ENCODE data around the gene SAT1. TPM values are rescaled to one million over a fixed set of nuclear protein-coding genes. Genes with fewer than 3 reads are reported as not detected.
"Not testable (repeated sequence)": the region's sequence is repeated elsewhere in the genome, so short reads cannot be mapped to it uniquely, and the experiment has no call there.

The SAT1 gene
- total RNA-seq, 1 donor, result 96.6 TPM

- Histone ChIP-seq H3K27ac (ENCODE audit: low read depth, low read length) (peak within 1 kb of the TSS; percentile 95), H3K4me3 (ENCODE audit: insufficient read depth, low read length) (peak within 1 kb of the TSS; percentile 85), H3K4me1 (ENCODE audit: insufficient read depth, low read length) (peaks cover 9% of the 10 kb centered on the region), H3K9me3 (ENCODE audit: low read depth, low read length) (no peaks in the 10 kb centered on the region), H4K20me1 (ENCODE audit: insufficient read depth, low read length) (peaks cover 13% of the 10 kb centered on the region), H3K79me2 (ENCODE audit: insufficient read depth, low read length) (peaks cover 49% of the 10 kb centered on the region), H2AFZ (ENCODE audit: low read length) (peak within 1 kb of the TSS; percentile 62), H3K4me2 (ENCODE audit: insufficient read depth, low read length) (peak within 1 kb of the TSS; percentile 85), H3K27me3 (ENCODE audit: insufficient read depth, low read length) (no peaks in the 10 kb centered on the region), H3K36me3 (ENCODE audit: insufficient read depth, low read length) (no peaks in the 10 kb centered on the region)
- TF ChIP-seq CTCF (IDR thresholded peaks at IDR 0.05; ENCODE audit: extremely low read depth, low read depth, low read length), result no peak
- DNase-seq (ENCODE audit: insufficient read length, low spot score, missing footprints), result peak; percentile 92
Observed at GRCh38 chrX:23742697-23743622, 40.0 kb upstream of the SAT1 start, which contains the start of gene ACOT9. Gene ACOT9 (minus strand): TSS chrX:23743276. CDS start chrX:23743144, 132 bp downstream.

- H3K27ac ChIP-seq (ENCODE audit: low read depth, low read length), result peak overlapping the region; percentile 95
- not testable (repeated sequence) for H3K27me3 ChIP-seq (ENCODE audit: insufficient read depth, low read length); H2AFZ ChIP-seq (ENCODE audit: low read length); H3K36me3 ChIP-seq (ENCODE audit: insufficient read depth, low read length); DNase-seq (ENCODE audit: insufficient read length, low spot score, missing footprints); H3K4me1 ChIP-seq (ENCODE audit: insufficient read depth, low read length); H3K9me3 ChIP-seq (ENCODE audit: low read depth, low read length)
- H3K4me2 ChIP-seq (ENCODE audit: insufficient read depth, low read length), result peak overlapping the region; percentile 85
- H4K20me1 ChIP-seq (ENCODE audit: insufficient read depth, low read length), result peaks cover 11% of the 10 kb centered on the region
- peaks cover 42% of the 10 kb centered on the region for H3K79me2 ChIP-seq (ENCODE audit: insufficient read depth, low read length)
- peak overlapping the region; percentile 85 for H3K4me3 ChIP-seq (ENCODE audit: insufficient read depth, low read length)
Observed at GRCh38 chrX:23743623-23743971, 39.4 kb upstream of the SAT1 start.

GRCh38 chrX:23745786-23746185 is 37.2 kb upstream of the SAT1 start:
- no peak overlapping the region for H2AFZ ChIP-seq (ENCODE audit: low read length)
- peaks cover 9% of the 10 kb centered on the region for H3K4me1 ChIP-seq (ENCODE audit: insufficient read depth, low read length)
- DNase-seq (ENCODE audit: insufficient read length, low spot score, missing footprints), result no peak
- H3K36me3 ChIP-seq (ENCODE audit: insufficient read depth, low read length), result no peaks in the 10 kb centered on the region
- H4K20me1 ChIP-seq (ENCODE audit: insufficient read depth, low read length), result peaks cover 4% of the 10 kb centered on the region
- no peak overlapping the region for H3K27ac ChIP-seq (ENCODE audit: low read depth, low read length)
- no peak overlapping the region for H3K4me3 ChIP-seq (ENCODE audit: insufficient read depth, low read length)
- peaks cover 20% of the 10 kb centered on the region for H3K79me2 ChIP-seq (ENCODE audit: insufficient read depth, low read length)
- no peak for TF ChIP-seq CTCF (IDR thresholded peaks at IDR 0.05; ENCODE audit: extremely low read depth, low read depth, low read length)
- no peaks in the 10 kb centered on the region for H3K9me3 ChIP-seq (ENCODE audit: low read depth, low read length)
- no peak overlapping the region for H3K4me2 ChIP-seq (ENCODE audit: insufficient read depth, low read length)
- no peaks in the 10 kb centered on the region for H3K27me3 ChIP-seq (ENCODE audit: insufficient read depth, low read length)

- DNase-seq (ENCODE audit: insufficient read length, low spot score, missing footprints), result no peak
- Histone ChIP-seq H2AFZ (ENCODE audit: low read length) (no peak overlapping the region), H3K4me1 (ENCODE audit: insufficient read depth, low read length) (peaks cover 5% of the 10 kb centered on the region), H3K79me2 (ENCODE audit: insufficient read depth, low read length) (no peaks in the 10 kb centered on the region), H3K9me3 (ENCODE audit: low read depth, low read length) (no peaks in the 10 kb centered on the region), H3K36me3 (ENCODE audit: insufficient read depth, low read length) (no peaks in the 10 kb centered on the region), H3K27me3 (ENCODE audit: insufficient read depth, low read length) (no peaks in the 10 kb centered on the region), H3K4me3 (ENCODE audit: insufficient read depth, low read length) (no peak overlapping the region), H3K4me2 (ENCODE audit: insufficient read depth, low read length) (no peak overlapping the region), H3K27ac (ENCODE audit: low read depth, low read length) (no peak overlapping the region), H4K20me1 (ENCODE audit: insufficient read depth, low read length) (no peaks in the 10 kb centered on the region)
- no peak for TF ChIP-seq CTCF (IDR thresholded peaks at IDR 0.05; ENCODE audit: extremely low read depth, low read depth, low read length)
Observed at GRCh38 chrX:23749129-23749528, 33.8 kb upstream of the SAT1 start.
